DND-41 (cell line): ENCODE data around the gene TPH1.

Experiments
- EZH2 ChIP-seq: IDR thresholded peaks from 3 replicates; pipeline ENCODE4 v1.6.1; 2012; ENCODE audit warnings: borderline replicate concordance, low read depth, mild to moderate bottlenecking, moderate library complexity, low read length, inconsistent platforms; ENCODE audit not compliant: severe bottlenecking
- TF ChIP-seq, protein P1 (sequence below): IDR thresholded peaks from 2 replicates; pipeline ENCODE4 v1.5.1; 2012; ENCODE audit warnings: borderline replicate concordance, low read length, moderate library complexity, mild to moderate bottlenecking; ENCODE audit not compliant: poor library complexity, severe bottlenecking; ENCODE audit errors: extremely low read depth

DNA sequence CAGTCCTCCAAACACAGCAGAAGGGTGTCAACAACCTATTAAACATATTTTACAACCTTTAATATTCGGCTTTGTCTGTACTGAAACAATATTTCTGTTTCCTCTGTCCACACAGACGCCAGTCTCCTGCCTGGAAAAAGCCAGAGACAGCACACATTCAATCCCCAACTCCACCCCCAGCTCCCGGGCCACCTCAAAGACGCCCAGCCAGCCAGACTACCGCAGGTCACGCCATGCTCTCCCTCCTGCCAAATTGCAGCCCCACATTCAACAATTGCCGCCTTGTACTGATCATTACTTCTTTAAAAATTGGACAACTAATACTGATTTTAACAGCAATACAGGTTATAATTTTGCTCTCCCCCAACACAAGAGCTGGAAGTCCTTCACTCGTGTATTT lies 34.4 kb downstream of the TPH1 start:
- TF ChIP-seq, protein P1, sequence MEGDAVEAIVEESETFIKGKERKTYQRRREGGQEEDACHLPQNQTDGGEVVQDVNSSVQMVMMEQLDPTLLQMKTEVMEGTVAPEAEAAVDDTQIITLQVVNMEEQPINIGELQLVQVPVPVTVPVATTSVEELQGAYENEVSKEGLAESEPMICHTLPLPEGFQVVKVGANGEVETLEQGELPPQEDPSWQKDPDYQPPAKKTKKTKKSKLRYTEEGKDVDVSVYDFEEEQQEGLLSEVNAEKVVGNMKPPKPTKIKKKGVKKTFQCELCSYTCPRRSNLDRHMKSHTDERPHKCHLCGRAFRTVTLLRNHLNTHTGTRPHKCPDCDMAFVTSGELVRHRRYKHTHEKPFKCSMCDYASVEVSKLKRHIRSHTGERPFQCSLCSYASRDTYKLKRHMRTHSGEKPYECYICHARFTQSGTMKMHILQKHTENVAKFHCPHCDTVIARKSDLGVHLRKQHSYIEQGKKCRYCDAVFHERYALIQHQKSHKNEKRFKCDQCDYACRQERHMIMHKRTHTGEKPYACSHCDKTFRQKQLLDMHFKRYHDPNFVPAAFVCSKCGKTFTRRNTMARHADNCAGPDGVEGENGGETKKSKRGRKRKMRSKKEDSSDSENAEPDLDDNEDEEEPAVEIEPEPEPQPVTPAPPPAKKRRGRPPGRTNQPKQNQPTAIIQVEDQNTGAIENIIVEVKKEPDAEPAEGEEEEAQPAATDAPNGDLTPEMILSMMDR = no peak
- no peak for TF ChIP-seq EZH2
